ENCODE measurements around the gene LEPROT.

DNA sequence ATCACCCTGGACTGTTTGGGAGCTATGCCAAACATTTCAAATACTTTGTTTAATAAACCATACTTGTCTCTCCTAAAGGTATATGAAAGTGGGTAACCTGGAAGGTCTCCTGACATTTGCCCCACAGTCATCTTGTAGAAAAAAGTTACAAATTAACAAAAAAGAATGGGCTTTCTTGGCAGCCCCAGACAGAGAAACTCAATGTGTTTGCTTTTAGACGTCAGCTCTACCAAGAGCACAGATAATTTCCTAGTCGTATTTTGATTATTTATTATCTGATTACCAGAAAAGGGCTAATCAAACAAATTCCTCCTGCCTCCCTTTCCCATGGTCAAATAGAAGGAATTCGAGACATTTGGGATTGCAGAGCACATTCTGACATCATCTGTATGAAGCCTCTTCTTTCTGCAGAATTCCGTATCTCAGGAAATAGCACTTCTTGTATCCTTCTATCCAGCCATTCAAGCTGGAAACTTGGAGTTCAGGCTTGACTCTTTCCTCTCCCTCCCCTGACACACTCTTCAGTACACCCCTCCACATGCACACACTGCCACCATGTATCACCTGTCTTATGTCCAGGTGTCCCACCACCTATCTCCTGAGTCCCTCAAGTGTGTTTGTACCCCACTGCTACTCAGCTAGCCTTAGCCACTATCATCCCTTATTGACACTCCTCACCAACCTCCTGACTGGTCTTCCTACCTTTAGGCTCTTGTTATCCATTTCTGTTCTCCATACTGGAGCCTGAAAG is 42.8 kb upstream of the LEPROT start:
- TF ChIP-seq SUZ12 (IDR thresholded peaks at IDR 0.05; ENCODE audit: extremely low read depth, insufficient read depth, insufficient read length): no peak
- no peak for TF ChIP-seq YY1 (IDR thresholded peaks at IDR 0.05; ENCODE audit: insufficient read depth, insufficient read length)
- TF ChIP-seq ZNF274 (IDR thresholded peaks at IDR 0.05; ENCODE audit: low read depth, low read length): no peak
